Stomach (tissue), 9 donors: ENCODE data around the gene PPDPF. TPM values are rescaled to one million over a fixed set of nuclear protein-coding genes. Genes with fewer than 3 reads are reported as not detected.

Experiments used
- DNase-seq, 2 donors: peaks; one replicate each; pipeline versions ENCODE4 v3.0.0 to v3.0.0-alpha.2; 2013 to 2019
- H3K27ac ChIP-seq, 5 donors: fragments of 200-600 bp in 4 of 5; sonication (generic) in 4 of 5; one replicate each; pipeline ENCODE4 v1.5.1; 2013 to 2019; ENCODE audit warnings: mild to moderate bottlenecking in 1 of 5, moderate library complexity in 1 of 5
- H3K27me3 ChIP-seq, 3 donors: fragments of 200-600 bp; sonication (generic); one replicate each; pipeline ENCODE4 v1.5.1; 2017 to 2019; ENCODE audit warnings: mixed run types in 1 of 3
- H3K36me3 ChIP-seq, 4 donors: fragments of 200-600 bp; sonication (generic); 1 replicate in 3 of 4; 2 replicates in 1 of 4; pipeline ENCODE4 v1.5.1; 2016 to 2019
- H3K4me1 ChIP-seq, 4 donors: fragments of 200-600 bp; sonication (generic); one replicate each; pipeline ENCODE4 v1.5.1; 2016 to 2019
- H3K4me3 ChIP-seq, 4 donors: fragments of 200-600 bp; sonication (generic) in 3 of 4; one replicate each; pipeline ENCODE4 v1.5.1; 2016 to 2019; ENCODE audit warnings: mild to moderate bottlenecking in 1 of 4
- H3K9me3 ChIP-seq, 4 donors: fragments of 200-600 bp; sonication (generic); one replicate each; pipeline ENCODE4 v1.5.1; 2016 to 2019
- EP300 ChIP-seq: sonication (generic); formaldehyde crosslinking; IDR thresholded peaks from one replicate; pipeline ENCODE4 v1.6.1; 2017; ENCODE audit warnings: antibody characterized with exemption
- POLR2A ChIP-seq, 4 donors: fragments of 450-650 bp; IDR thresholded peaks; one replicate each; pipeline ENCODE4 v1.6.1; 2016; ENCODE audit warnings: antibody characterized with exemption in 4 of 4, control low read depth in 2 of 4, mild to moderate bottlenecking in 1 of 4, moderate library complexity in 1 of 4
- POLR2AphosphoS5 ChIP-seq, 3 donors: sonication (generic); formaldehyde crosslinking; IDR thresholded peaks; one replicate each; pipeline ENCODE4 v1.6.1; 2016; ENCODE audit warnings: antibody characterized with exemption in 3 of 3
- WGBS, 5 donors: extraction: QIAGEN DNeasy Blood & Tissue Kit in 3 of 5; methylation state at CpG; one replicate each; pipeline versions ENCODE4 v1.1.5 to v1.1.7; 2013 to 2018; 5-methylcytosine and 5-hydroxymethylcytosine counted together
- intact Hi-C: fragments of 100-400 bp; cut with DNase I; formaldehyde crosslinking; loops from one replicate; pipeline ENCODE4 v1.15.1; 2023; ENCODE audit warnings: low total_unique reads
- polyA plus RNA-seq, 3 donors: library from polyadenylated mRNA; stranded (reverse); fragments of 200-250 nt; gene quantifications; one replicate each; pipeline ENCODE4 v1.2.3, GENCODE V29; 2013
- total RNA-seq, 5 donors: library from RNA; depleted of rRNA; stranded (reverse); fragments of >200 nt; gene quantifications; one replicate each; pipeline versions ENCODE4 v1.1.0 to v1.2.3, GENCODE V29; 2014 to 2016
- TF ChIP-seq, protein P1 (sequence below), 7 experiments: fragments of 450-650 bp in 4 of 7; fragments of 200-600 bp in 3 of 7; sonication (generic) in 3 of 7; IDR thresholded peaks; one replicate each; pipeline ENCODE4 v1.5.1; 2016 to 2019; ENCODE audit warnings: antibody characterized with exemption in 7 of 7, control low read depth in 2 of 7, mild to moderate bottlenecking in 1 of 7
- donor health status: healthy with polysubstance abuse.
- donor health status: Bipolar disorder and iron deficiency.
- donor health status: healthy.

Gene PPDPF
- total and polyA plus RNA-seq, 8 donors, result 1.8 to 756 (median 195) TPM

DNA sequence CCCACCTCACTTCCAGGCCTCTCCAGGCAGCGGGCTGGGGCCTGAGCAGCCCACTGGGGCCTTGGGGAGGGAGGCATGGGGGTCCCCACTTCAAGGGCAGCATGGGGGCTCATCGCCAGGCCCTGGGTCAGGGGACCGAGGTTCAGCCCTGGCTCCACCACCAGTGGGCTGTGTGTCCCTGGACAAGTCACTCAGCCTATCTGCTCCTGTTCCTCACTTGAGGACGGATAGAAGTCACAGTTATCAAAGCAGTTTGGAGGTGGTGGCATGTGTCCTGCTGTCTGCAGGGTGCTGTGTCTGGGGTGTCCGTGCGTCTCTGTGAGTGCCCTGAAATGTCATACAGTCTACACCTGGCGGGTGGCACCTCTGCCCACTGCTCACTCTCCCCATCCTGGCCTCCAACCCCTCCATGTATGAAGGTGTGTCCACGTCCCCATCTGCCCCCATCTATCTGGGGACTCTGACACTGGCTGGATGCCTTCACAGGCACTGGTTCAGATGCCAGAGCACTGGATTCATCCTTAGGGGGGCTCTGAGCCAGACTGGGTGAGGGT, 25.3 kb upstream of the PPDPF start:
- Histone ChIP-seq H3K27me3 (peaks cover 11 to 75% (median 46%) of the 10 kb centered on the region in 3 donors), H3K4me3 (no peak overlapping the region), H3K4me1 (peaks cover 26 to 39% (median 37%) of the 10 kb centered on the region in 4 donors), H3K36me3 (peaks cover 0 to 4% (median 0%) of the 10 kb centered on the region in 4 donors), H3K9me3 (no peaks in the 10 kb centered on the region), H3K27ac (no peak overlapping the region)
- no peak for DNase-seq
- intact Hi-C loops, result no loop called here
- TF ChIP-seq POLR2AphosphoS5 (IDR thresholded peaks at IDR 0.05) (no peak), POLR2A (IDR thresholded peaks at IDR 0.05) (no peak), EP300 (no peak)
- TF ChIP-seq, protein P1, sequence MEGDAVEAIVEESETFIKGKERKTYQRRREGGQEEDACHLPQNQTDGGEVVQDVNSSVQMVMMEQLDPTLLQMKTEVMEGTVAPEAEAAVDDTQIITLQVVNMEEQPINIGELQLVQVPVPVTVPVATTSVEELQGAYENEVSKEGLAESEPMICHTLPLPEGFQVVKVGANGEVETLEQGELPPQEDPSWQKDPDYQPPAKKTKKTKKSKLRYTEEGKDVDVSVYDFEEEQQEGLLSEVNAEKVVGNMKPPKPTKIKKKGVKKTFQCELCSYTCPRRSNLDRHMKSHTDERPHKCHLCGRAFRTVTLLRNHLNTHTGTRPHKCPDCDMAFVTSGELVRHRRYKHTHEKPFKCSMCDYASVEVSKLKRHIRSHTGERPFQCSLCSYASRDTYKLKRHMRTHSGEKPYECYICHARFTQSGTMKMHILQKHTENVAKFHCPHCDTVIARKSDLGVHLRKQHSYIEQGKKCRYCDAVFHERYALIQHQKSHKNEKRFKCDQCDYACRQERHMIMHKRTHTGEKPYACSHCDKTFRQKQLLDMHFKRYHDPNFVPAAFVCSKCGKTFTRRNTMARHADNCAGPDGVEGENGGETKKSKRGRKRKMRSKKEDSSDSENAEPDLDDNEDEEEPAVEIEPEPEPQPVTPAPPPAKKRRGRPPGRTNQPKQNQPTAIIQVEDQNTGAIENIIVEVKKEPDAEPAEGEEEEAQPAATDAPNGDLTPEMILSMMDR (IDR thresholded peaks at IDR 0.05), result no peak
- WGBS, 5 donors, result 76 to 92% (median 84%) methylated on average over 6 to 8 of the region's 8 CpGs

DNA sequence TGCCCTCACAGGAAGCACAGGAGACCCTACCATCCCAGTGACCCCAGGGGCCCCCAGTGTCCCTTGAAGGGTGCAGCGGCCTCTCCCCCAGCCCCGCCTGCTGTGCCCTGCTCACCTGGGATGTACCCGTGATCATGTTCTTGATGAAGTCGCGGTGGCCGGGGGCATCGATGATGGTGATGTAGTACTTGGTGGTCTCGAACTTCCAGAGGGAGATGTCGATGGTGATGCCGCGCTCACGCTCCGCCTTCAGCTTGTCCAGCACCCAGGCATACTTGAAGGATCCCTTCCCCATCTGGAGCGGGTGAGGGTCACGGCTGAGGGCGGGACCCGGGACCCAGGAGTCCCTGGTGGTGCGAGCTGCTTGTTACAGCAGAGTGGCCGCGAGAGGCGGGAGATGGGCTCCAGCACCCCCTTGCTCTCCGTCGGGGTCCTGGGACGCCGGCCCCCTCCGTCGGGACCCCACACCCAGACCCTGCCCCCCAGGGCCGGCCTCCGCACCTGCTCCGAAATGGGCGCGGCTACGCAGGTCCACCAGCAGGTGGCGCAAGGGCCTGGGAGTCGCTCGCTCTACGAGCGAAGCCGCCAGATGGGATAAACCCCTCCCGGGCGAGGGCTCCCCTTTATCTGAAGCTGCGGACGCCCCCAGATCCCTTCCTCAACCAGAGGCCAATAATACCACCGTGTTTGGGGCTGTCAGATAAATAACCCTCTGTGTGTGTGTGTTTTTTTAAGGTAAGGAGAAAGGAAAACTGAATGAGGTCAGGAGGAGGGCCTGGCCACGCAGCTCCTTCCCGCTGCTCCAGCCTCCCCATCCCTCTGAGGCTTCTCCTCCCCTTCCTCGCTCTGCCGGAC, 24.6 kb upstream of the PPDPF start:
- Histone ChIP-seq H3K27me3 (peaks cover 11 to 75% (median 45%) of the 10 kb centered on the region in 3 donors), H3K9me3 (no peaks in the 10 kb centered on the region), H3K4me3 (peak overlapping the region; percentile 32 to 43 (median 40)), H3K27ac (peak overlapping the region in 1 of 5 donors; percentile 0), H3K4me1 (peaks cover 26 to 39% (median 37%) of the 10 kb centered on the region in 4 donors), H3K36me3 (peaks cover 0 to 4% (median 0%) of the 10 kb centered on the region in 4 donors)
- no peak for TF ChIP-seq POLR2A (IDR thresholded peaks at IDR 0.05)
- TF ChIP-seq, protein P1 (IDR thresholded peaks at IDR 0.05), result peak in 5 of 7 experiments; percentile 79 to 96 (median 90)
- intact Hi-C loops, result no loop called here
- 23 to 30% (median 24%) methylated on average over 28 to 48 of the region's 48 CpGs for WGBS, 5 donors
- peak; percentile 79 to 85 for DNase-seq

DNA sequence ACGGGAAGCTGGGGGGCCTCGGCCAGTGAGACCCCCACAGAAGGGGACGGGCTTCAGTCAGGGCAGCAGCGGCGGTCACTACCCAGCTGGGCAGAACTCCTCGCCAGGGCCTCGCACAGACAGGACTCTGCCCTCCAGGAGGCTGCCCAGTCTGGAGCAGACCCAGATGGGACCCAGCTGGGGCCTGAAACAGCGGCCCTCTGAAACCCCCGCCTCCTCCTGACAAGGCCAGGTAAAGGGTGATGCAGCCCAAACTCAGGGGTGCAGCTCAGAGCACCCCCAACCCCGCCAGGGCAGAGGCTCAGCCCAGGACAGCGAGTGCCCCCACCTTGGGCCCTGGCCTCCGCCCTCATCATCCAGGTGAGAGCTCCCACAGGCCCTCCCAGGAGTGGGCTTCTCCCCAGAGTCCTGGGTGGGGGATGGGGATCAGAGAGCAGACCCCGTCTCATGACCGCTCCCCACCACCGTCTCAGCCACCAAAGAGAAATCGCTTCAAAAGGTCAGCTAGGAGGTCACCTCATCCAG, 23.9 kb upstream of the PPDPF start:
- intact Hi-C loops, result no loop called here
- Histone ChIP-seq H3K9me3 (no peaks in the 10 kb centered on the region), H3K36me3 (no peaks in the 10 kb centered on the region), H3K27me3 (peaks cover 11 to 74% (median 51%) of the 10 kb centered on the region in 3 donors), H3K4me1 (peaks cover 26 to 39% (median 37%) of the 10 kb centered on the region in 4 donors), H3K4me3 (peak overlapping the region; percentile 32 to 43 (median 40)), H3K27ac (peak overlapping the region in 1 of 5 donors; percentile 0)
- DNase-seq, result no peak
- 53 to 66% (median 61%) methylated on average over 8 to 16 of the region's 16 CpGs for WGBS, 5 donors
- TF ChIP-seq POLR2A (IDR thresholded peaks at IDR 0.05) (no peak), POLR2AphosphoS5 (IDR thresholded peaks at IDR 0.05) (no peak), EP300 (no peak)
- TF ChIP-seq, protein P1 (IDR thresholded peaks at IDR 0.05), result no peak

DNA sequence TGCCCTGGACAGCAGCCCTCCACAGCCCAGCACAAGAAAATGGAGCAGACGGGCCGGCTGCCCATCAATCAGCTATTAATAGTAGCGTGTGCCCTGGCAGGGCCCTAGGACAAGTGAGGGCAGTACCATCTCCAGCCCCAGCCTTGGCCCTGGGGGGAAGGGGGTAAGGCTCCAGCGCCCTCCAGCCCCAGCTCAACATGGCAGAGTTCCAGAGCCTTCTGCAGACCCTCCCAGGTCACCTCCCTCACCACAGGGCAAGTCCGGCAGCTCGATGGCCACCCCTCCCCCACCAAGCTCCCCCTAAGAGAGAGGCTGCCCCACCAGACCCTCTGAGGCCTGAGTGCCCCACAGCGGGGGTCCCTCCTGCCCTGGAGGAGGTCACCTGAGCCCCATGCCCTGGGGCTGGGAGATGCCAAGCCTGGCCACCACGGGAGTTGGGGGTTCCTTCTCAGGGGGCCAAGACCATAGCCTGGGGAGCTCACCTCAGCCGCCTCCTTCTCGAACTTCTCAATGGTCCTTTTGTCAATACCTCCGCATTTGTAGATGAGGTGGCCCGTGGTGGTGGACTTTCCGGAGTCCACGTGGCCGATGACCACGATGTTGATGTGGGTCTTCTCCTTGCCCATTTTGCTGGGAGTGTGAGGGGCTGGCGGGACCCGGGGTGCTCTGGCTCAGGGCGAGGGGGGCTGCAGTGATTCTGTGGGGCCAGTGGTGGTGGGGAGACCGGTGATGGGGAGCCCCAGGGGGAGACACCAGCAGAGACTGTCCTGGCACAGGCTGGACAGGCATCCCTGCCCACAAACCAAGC, 23.2 kb upstream of the PPDPF start:
- no peaks in the 10 kb centered on the region for H3K36me3 ChIP-seq
- TF ChIP-seq POLR2A (IDR thresholded peaks at IDR 0.05) (no peak), POLR2AphosphoS5 (IDR thresholded peaks at IDR 0.05) (no peak), EP300 (no peak)
- TF ChIP-seq, protein P1 (IDR thresholded peaks at IDR 0.05), result no peak
- intact Hi-C loops, result no loop called here
- no peak overlapping the region for H3K27ac ChIP-seq
- no peak for DNase-seq
- peaks cover 11 to 80% (median 57%) of the 10 kb centered on the region in 3 donors for H3K27me3 ChIP-seq
- H3K4me3 ChIP-seq, result peak overlapping the region in 2 of 4 donors; percentile 50 to 56
- WGBS, 5 donors, result 52 to 65% (median 64%) methylated on average over 15 to 20 of the region's 20 CpGs
- H3K9me3 ChIP-seq, result no peaks in the 10 kb centered on the region
- H3K4me1 ChIP-seq, result peaks cover 26 to 43% (median 41%) of the 10 kb centered on the region in 4 donors
